HG03575 (cell line): Measurements from ENCODE around the gene LIN37.

Experiments
- ATAC-seq: cut with Tn5 transposase; IDR thresholded peaks from one replicate; pipeline ENCODE4 v1.9.1; 2021; ENCODE audit not compliant: unreplicated experiment, insufficient number of reproducible peaks, low FRiP score; ENCODE audit errors: extremely low read depth

LIN37 gene

DNA sequence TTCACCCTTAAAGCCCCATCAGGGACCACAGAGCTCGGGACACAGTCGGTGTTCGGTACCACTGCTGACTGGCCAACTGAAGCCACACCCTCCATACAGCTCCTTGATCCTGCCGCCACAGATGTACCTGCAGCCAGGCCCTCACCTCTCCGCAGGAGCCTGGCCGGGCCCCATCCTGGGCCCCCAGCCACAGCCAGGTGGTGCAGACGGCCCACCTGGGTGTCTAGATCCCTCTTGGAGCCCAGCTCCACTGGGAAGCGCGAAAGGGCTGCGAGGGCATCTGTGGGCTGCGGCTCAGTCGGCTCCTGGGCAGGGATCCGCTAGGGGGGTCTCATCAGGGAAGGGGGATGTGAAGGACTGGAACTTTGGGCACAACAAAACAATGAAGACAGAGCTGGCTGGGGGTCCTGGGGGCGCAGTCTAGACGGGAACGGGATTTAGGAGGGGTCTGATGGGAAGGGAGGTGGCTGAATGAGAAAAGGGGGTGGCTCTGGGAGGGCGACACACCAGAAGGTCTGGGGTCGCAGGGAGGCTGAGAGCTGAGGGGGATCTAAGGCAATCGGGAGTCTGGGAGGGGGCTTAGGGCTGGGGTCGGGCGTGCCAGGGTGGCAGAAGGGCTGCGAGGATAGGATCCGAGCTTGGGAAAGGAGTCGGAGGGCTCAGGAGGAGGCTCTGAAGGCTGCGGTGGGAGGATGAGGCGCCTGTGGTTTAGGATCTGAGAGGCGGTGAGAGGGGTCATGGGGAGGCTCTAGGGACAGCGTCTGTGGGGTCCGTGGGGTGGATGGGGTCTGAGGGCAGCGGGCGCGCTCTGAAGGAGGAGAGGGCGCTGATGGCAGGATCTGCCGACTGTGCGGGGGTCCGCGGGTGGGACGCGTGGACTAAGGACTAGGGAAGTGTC, 48.5 kb downstream of the LIN37 start:
- no peak for ATAC-seq

DNA sequence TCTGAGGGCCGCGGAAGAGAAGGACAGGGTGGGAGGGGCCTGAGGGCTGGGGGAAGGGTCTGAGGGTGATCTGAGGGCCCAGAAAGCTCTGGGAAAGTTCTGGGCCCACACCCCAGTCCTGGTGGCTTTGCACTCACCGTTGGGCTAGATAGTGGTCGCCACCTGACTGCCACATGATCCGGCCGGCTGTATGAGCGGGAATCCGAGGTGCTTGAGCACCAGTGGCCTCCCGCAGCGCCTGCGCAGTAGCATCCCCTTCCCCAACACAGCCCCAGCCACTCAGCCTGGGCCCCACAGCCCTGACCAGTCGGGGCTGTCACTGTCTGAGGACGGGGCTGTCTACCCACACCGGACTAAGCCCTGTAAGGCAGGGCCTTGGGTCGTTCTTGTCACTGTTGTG, 49.3 kb downstream of the LIN37 start:
- ATAC-seq, result no peak

DNA sequence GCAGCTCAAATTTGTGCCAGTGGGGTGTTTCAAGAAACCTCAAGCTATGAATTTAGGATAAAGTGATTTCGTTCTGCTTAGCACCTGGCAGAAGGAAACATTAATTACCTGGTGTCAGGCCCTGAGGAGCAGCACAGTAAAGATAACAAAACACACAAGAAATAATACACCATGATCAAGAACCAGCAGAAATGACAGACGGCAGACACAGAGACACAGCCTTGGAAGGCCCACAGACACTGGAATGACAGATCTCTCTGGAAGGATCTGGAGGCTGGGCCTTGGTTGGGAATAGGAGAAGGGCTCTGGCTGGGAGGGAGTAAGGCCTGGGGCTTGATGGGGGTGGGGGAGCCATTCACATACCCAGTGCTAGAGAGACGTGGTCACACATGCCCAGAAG, 53.5 kb downstream of the LIN37 start:
- ATAC-seq, result no peak
